ENCODE measurements around the gene ZNF792.

- TF ChIP-seq, protein P1, sequence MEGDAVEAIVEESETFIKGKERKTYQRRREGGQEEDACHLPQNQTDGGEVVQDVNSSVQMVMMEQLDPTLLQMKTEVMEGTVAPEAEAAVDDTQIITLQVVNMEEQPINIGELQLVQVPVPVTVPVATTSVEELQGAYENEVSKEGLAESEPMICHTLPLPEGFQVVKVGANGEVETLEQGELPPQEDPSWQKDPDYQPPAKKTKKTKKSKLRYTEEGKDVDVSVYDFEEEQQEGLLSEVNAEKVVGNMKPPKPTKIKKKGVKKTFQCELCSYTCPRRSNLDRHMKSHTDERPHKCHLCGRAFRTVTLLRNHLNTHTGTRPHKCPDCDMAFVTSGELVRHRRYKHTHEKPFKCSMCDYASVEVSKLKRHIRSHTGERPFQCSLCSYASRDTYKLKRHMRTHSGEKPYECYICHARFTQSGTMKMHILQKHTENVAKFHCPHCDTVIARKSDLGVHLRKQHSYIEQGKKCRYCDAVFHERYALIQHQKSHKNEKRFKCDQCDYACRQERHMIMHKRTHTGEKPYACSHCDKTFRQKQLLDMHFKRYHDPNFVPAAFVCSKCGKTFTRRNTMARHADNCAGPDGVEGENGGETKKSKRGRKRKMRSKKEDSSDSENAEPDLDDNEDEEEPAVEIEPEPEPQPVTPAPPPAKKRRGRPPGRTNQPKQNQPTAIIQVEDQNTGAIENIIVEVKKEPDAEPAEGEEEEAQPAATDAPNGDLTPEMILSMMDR (IDR thresholded peaks at IDR 0.05): no peak
- TF ChIP-seq POLR2A (IDR thresholded peaks at IDR 0.05): no peak
Measured at GRCh38 chr19:34925278-34925855, 38.7 kb downstream of the ZNF792 start.

Measured in thyroid gland (tissue), 4 donors.